HepG2 (cell line): ENCODE results near the gene ANKRD52. TPM values are rescaled to one million over a fixed set of nuclear protein-coding genes. Genes with fewer than 3 reads are reported as not detected.
A peak's percentile ranks its signal among the peaks of the same experiment; 100 is the strongest.

ENCODE experiments used
- ARID4A ChIP-seq: sonication (generic); formaldehyde crosslinking; IDR thresholded peaks from 2 replicates; pipeline ENCODE4 v1.5.0; 2020; ENCODE audit warnings: mild to moderate bottlenecking, missing genetic modification reagents, borderline replicate concordance
- ATF2 ChIP-seq: sonication (generic); formaldehyde crosslinking; IDR thresholded peaks from 2 replicates; pipeline ENCODE4 v1.4.0; 2020; ENCODE audit warnings: missing genetic modification reagents
- CBX2 ChIP-seq, 2 experiments: fragments of 200-600 bp in 1 of 2; sonication (generic); formaldehyde crosslinking in 1 of 2; IDR thresholded peaks; 2 replicates each; pipeline versions ENCODE4 v1.7.0 to v1.8.1; 2018 to 2022; ENCODE audit warnings: low read depth in 2 of 2, low read length in 1 of 2, mild to moderate bottlenecking in 1 of 2, missing genetic modification reagents in 1 of 2
- GATAD2A ChIP-seq: IDR thresholded peaks from 2 replicates; pipeline ENCODE4 v1.6.1; 2016
- MEIS1 ChIP-seq: sonication (generic); formaldehyde crosslinking; IDR thresholded peaks from 2 replicates; pipeline ENCODE4 v1.9.0; 2021; ENCODE audit warnings: mild to moderate bottlenecking, missing genetic modification reagents, moderate library complexity, borderline replicate concordance
- MYC ChIP-seq: sonication (generic); formaldehyde crosslinking; IDR thresholded peaks from 2 replicates; pipeline ENCODE4 v1.9.0; 2021; ENCODE audit warnings: missing genetic modification reagents, borderline replicate concordance
- NFE2L2 ChIP-seq: fragments of 150-350 bp; IDR thresholded peaks from 2 replicates; pipeline ENCODE4 v1.6.1; 2014; ENCODE audit warnings: low read length
- NR2F1 ChIP-seq, 2 experiments: fragments of 450-650 bp in 1 of 2; formaldehyde crosslinking in 1 of 2; IDR thresholded peaks; 2 replicates each; pipeline versions ENCODE4 v1.5.0 to v1.6.1; 2016 to 2020; ENCODE audit warnings: mild to moderate bottlenecking in 1 of 2, missing compliant biosample characterization in 1 of 2, missing genetic modification reagents in 1 of 2, moderate library complexity in 1 of 2
- ONECUT2 ChIP-seq: sonication (generic); formaldehyde crosslinking; IDR thresholded peaks from 2 replicates; pipeline ENCODE4 v1.4.0; 2020; ENCODE audit warnings: missing genetic modification reagents
- SAP130 ChIP-seq: IDR thresholded peaks from 2 replicates; pipeline ENCODE4 v1.6.1; 2016; ENCODE audit warnings: low read depth
- ZKSCAN5 ChIP-seq: sonication (generic); formaldehyde crosslinking; IDR thresholded peaks from 2 replicates; pipeline ENCODE4 v1.5.1; 2020; ENCODE audit warnings: mild to moderate bottlenecking, missing genetic modification reagents
- ZNF136 ChIP-seq: sonication (generic); formaldehyde crosslinking; IDR thresholded peaks from 2 replicates; pipeline ENCODE4 v1.8.1; 2022; ENCODE audit warnings: low read depth, mild to moderate bottlenecking, moderate library complexity, missing genetic modification reagents
- ZNF17 ChIP-seq: sonication (generic); formaldehyde crosslinking; IDR thresholded peaks from 2 replicates; pipeline ENCODE4 v1.5.0; 2020; ENCODE audit warnings: mild to moderate bottlenecking, missing genetic modification reagents
- ZNF276 ChIP-seq: sonication (generic); formaldehyde crosslinking; IDR thresholded peaks from 2 replicates; pipeline ENCODE4 v1.4.0; 2020; ENCODE audit warnings: mild to moderate bottlenecking, low read depth, missing genetic modification reagents
- ZNF383 ChIP-seq: sonication (generic); formaldehyde crosslinking; IDR thresholded peaks from 2 replicates; pipeline ENCODE4 v1.4.0; 2020; ENCODE audit warnings: missing genetic modification reagents, mild to moderate bottlenecking, borderline replicate concordance
- ZNF501 ChIP-seq: sonication (generic); formaldehyde crosslinking; IDR thresholded peaks from 2 replicates; pipeline ENCODE4 v1.5.1; 2020; ENCODE audit warnings: mild to moderate bottlenecking, moderate library complexity, missing genetic modification reagents
- ZNF503 ChIP-seq: sonication (generic); formaldehyde crosslinking; IDR thresholded peaks from 2 replicates; pipeline ENCODE4 v1.4.0; 2020; ENCODE audit warnings: missing genetic modification reagents
- ZNF652 ChIP-seq: IDR thresholded peaks from 2 replicates; pipeline ENCODE4 v1.6.1; 2016; ENCODE audit warnings: low read depth, borderline replicate concordance
- ZSCAN29 ChIP-seq: sonication (generic); formaldehyde crosslinking; conservative IDR thresholded peaks from 2 replicates; pipeline ENCODE4 v1.4.0; 2020; ENCODE audit warnings: mild to moderate bottlenecking, missing genetic modification reagents
- polyA plus RNA-seq, 8 experiments: library from polyadenylated mRNA; depleted of rRNA in 3 of 8; stranded (reverse) in 7 of 8; unstranded in 1 of 8; fragments of >200 nt; fragmentation: Illumina TruSeq in 4 of 8; extraction: Trizol in 4 of 8; gene quantifications; 2 replicates each; pipeline versions ENCODE4 v1.2.1 to v1.2.3, GENCODE V29; 2011 to 2016; ENCODE audit warnings: low read depth in 4 of 8, missing spikeins in 1 of 8, mixed read lengths in 1 of 8; ENCODE audit not compliant: insufficient read depth in 1 of 8
- total RNA-seq, 5 experiments: library from RNA; depleted of rRNA; stranded (reverse); fragments of >200 nt; fragmentation: Illumina TruSeq; extraction: Trizol; gene quantifications; 2 replicates each; pipeline ENCODE4 v1.2.3, GENCODE V29; 2016; ENCODE audit warnings: low read depth in 1 of 5

ANKRD52 gene
- total and polyA plus RNA-seq, 2 of the 13 experiments (the other 11 are each of a cell fraction or from before 2014, with no cell fraction given): 7.8 to 9.2 TPM

GRCh38 chr12:56230432-56231183 lies 27.6 kb downstream of the ANKRD52 start (continued):
- peak; percentile 60; the same call in 1 of the 2 replicates for TF ChIP-seq ZSCAN29 (CRISPR knock-in tag)
- peak; percentile 4; the same call in 1 of the 2 replicates for TF ChIP-seq ATF2 (CRISPR knock-in tag)
- TF ChIP-seq SAP130 (CRISPR knock-in tag): peak; percentile 72
- no peak for TF ChIP-seq ZNF383
- peak; percentile 78; the same call in 1 of the 2 replicates for TF ChIP-seq ARID4A (CRISPR knock-in tag)
- peak; percentile 53 for TF ChIP-seq GATAD2A (CRISPR knock-in tag)
- no peak for TF ChIP-seq ONECUT2 (CRISPR knock-in tag)
- no peak for TF ChIP-seq NFE2L2
- peak in 1 of 2 experiments; percentile 13; a peak in 1 of 4 replicates for TF ChIP-seq NR2F1 (CRISPR knock-in tag; IDR thresholded peaks at IDR 0.05)
- peak; percentile 79; the same call in 1 of the 2 replicates for TF ChIP-seq ZNF136
- no peak for TF ChIP-seq CBX2 (IDR thresholded peaks at IDR 0.05; ENCODE audit: low read depth, low read length)
- no peak for TF ChIP-seq CBX2 (CRISPR knock-in tag; IDR thresholded peaks at IDR 0.05; ENCODE audit: low read depth)
- TF ChIP-seq ZNF501 (CRISPR knock-in tag): peak; percentile 73; the same call in 1 of the 2 replicates
- TF ChIP-seq ZNF17 (CRISPR knock-in tag): no peak
- no peak for TF ChIP-seq ZKSCAN5 (CRISPR knock-in tag)
- TF ChIP-seq ZNF652 (CRISPR knock-in tag): 0 out of 2 replicates have a peak, but pooled peaks have one; percentile 12
- TF ChIP-seq ZNF276: no peak
- no peak for TF ChIP-seq ZNF503 (CRISPR knock-in tag)
- peak; percentile 46; the same call in 1 of the 2 replicates for TF ChIP-seq MEIS1 (CRISPR knock-in tag)
- TF ChIP-seq MYC (CRISPR knock-in tag): peak; percentile 92
